Osteoblast (primary cell): ENCODE results near the gene MCOLN1. TPM values are rescaled to one million over a fixed set of nuclear protein-coding genes. Genes with fewer than 3 reads are reported as not detected.

Experiments
- DNase-seq: peaks from one replicate; pipeline ENCODE4 v3.0.0; 2011; ENCODE audit warnings: low spot score, mixed read lengths; ENCODE audit not compliant: insufficient read length; ENCODE audit errors: missing footprints
- H2AFZ ChIP-seq: 2 replicates; pipeline ENCODE4 v1.6.0; 2011; ENCODE audit warnings: mild to moderate bottlenecking, low read length
- H3K27ac ChIP-seq: 2 replicates; pipeline ENCODE4 v1.5.1; 2011; ENCODE audit warnings: mild to moderate bottlenecking, low read depth, low read length, moderate library complexity
- H3K27me3 ChIP-seq: 2 replicates; pipeline ENCODE4 v1.6.0; 2012; ENCODE audit warnings: mild to moderate bottlenecking, control low read depth, inconsistent platforms, low read length, moderate library complexity; ENCODE audit not compliant: insufficient read depth
- H3K36me3 ChIP-seq: 2 replicates; pipeline ENCODE4 v1.5.1; 2011; ENCODE audit warnings: mild to moderate bottlenecking, low read length, control low read depth, moderate library complexity; ENCODE audit not compliant: insufficient read depth
- H3K4me1 ChIP-seq: 2 replicates; pipeline ENCODE4 v1.5.1; 2011; ENCODE audit warnings: mild to moderate bottlenecking, low read length, control low read depth, moderate library complexity; ENCODE audit not compliant: insufficient read depth
- H3K4me2 ChIP-seq: 2 replicates; pipeline ENCODE4 v1.6.0; 2011; ENCODE audit warnings: mild to moderate bottlenecking, low read length; ENCODE audit not compliant: insufficient read depth
- H3K4me3 ChIP-seq: fragments of 200-600 bp; sonication (generic); 3 replicates; pipeline ENCODE4 v1.5.1; 2012; ENCODE audit warnings: mild to moderate bottlenecking, low read length, inconsistent platforms; ENCODE audit not compliant: insufficient read depth
- H3K79me2 ChIP-seq: 2 replicates; pipeline ENCODE4 v1.6.0; 2012; ENCODE audit warnings: mild to moderate bottlenecking, low read length, control low read depth, inconsistent platforms; ENCODE audit not compliant: insufficient read depth
- H3K9me3 ChIP-seq: 2 replicates; pipeline ENCODE4 v1.5.1; 2011; ENCODE audit warnings: low read depth, low read length, control low read depth
- H4K20me1 ChIP-seq: 2 replicates; pipeline ENCODE4 v1.6.0; 2012; ENCODE audit warnings: mild to moderate bottlenecking, low read length, control low read depth; ENCODE audit not compliant: insufficient read depth
- total RNA-seq: library from RNA; depleted of rRNA; stranded (reverse); fragments of >200 nt; gene quantifications from 2 replicates; pipeline ENCODE4 v1.2.3, GENCODE V29; 2012
- TF ChIP-seq, protein P1 (sequence below): IDR thresholded peaks from 2 replicates; pipeline ENCODE4 v1.5.1; 2011; ENCODE audit warnings: mild to moderate bottlenecking, low read depth, low read length, moderate library complexity; ENCODE audit errors: extremely low read depth

The MCOLN1 gene
- total RNA-seq, 1 donor = 16.6 TPM

DNA sequence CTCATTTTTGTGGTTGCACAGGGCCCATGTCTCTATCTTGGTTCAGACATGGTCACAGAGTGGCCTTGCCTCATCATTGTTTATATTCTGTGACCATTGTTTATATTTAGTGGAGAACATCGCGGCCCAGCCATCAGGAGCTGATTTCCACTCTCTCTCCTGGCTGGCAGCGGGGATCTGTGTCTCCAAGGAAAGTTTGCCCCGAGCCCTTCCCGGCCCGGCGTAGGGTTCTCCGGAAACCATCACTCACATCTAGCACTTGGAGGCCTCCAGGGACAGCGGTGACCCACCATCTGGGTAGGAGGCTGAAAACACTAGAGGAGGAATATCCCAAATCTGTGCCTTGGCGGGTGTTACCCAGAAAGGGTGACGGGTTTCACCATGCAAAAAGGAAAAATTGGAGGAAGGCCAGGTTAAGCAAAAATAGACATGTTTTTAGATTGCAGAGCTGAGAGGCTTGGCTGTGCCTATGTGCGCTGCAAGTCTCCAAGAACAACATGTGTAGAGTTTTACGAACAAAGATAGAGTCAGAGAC lies 7.2 kb upstream of the MCOLN1 start:
- peak overlapping the region; percentile 97 for H2AFZ ChIP-seq
- no peaks in the 10 kb centered on the region for H3K9me3 ChIP-seq
- H3K27ac ChIP-seq = no peak overlapping the region
- TF ChIP-seq, protein P1, sequence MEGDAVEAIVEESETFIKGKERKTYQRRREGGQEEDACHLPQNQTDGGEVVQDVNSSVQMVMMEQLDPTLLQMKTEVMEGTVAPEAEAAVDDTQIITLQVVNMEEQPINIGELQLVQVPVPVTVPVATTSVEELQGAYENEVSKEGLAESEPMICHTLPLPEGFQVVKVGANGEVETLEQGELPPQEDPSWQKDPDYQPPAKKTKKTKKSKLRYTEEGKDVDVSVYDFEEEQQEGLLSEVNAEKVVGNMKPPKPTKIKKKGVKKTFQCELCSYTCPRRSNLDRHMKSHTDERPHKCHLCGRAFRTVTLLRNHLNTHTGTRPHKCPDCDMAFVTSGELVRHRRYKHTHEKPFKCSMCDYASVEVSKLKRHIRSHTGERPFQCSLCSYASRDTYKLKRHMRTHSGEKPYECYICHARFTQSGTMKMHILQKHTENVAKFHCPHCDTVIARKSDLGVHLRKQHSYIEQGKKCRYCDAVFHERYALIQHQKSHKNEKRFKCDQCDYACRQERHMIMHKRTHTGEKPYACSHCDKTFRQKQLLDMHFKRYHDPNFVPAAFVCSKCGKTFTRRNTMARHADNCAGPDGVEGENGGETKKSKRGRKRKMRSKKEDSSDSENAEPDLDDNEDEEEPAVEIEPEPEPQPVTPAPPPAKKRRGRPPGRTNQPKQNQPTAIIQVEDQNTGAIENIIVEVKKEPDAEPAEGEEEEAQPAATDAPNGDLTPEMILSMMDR = no peak
- no peak for DNase-seq
- peaks cover 15% of the 10 kb centered on the region for H3K4me1 ChIP-seq
- peak overlapping the region; percentile 77 for H3K4me2 ChIP-seq
- H3K4me3 ChIP-seq = peak overlapping the region; percentile 70
- H3K79me2 ChIP-seq = peaks cover 7% of the 10 kb centered on the region
- no peaks in the 10 kb centered on the region for H4K20me1 ChIP-seq
- peaks cover 3% of the 10 kb centered on the region for H3K27me3 ChIP-seq
- peaks cover 4% of the 10 kb centered on the region for H3K36me3 ChIP-seq

DNA sequence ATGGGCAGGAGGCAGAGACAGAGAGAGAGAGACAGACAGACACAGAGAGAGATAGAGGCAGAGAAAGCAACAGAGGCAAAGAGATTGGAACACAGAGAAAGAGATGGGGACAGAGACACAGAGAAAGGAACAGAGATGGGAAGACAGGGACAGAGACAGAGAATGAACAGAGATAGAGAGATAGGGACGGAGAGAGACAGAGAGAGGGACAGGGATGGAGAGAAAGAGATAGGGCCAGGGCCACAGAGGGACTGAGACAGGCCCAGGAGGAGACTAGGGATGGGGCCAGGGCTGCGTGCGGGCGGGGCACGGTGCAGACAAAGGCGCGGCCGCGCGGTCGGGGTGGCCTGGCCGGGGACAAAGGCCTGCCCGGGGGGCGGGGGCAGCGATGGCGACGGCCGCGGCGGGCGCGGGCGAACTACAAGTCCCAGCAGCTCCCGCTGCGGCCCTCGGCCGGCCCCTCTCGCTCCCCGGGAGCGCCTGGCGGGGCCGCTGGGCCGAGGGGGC lies 6.7 kb upstream of the MCOLN1 start, which contains the start of gene ZNF358:
Gene ZNF358 (plus strand): TSS at position 459 of the 507 bp plus-strand sequence. CDS start 3,140 bp downstream, outside the sequence.
- Histone ChIP-seq H3K9me3 (no peaks in the 10 kb centered on the region), H3K4me1 (peaks cover 15% of the 10 kb centered on the region), H3K79me2 (peaks cover 7% of the 10 kb centered on the region), H3K27me3 (peaks cover 3% of the 10 kb centered on the region), H3K4me3 (peak within 1 kb of the TSS; percentile 75), H4K20me1 (no peaks in the 10 kb centered on the region), H3K36me3 (peaks cover 4% of the 10 kb centered on the region), H3K4me2 (peak within 1 kb of the TSS; percentile 97), H3K27ac (peak within 1 kb of the TSS; percentile 28), H2AFZ (peak within 1 kb of the TSS; percentile 97)
- TF ChIP-seq, protein P1 = no peak
- DNase-seq = peak; percentile 100

DNA sequence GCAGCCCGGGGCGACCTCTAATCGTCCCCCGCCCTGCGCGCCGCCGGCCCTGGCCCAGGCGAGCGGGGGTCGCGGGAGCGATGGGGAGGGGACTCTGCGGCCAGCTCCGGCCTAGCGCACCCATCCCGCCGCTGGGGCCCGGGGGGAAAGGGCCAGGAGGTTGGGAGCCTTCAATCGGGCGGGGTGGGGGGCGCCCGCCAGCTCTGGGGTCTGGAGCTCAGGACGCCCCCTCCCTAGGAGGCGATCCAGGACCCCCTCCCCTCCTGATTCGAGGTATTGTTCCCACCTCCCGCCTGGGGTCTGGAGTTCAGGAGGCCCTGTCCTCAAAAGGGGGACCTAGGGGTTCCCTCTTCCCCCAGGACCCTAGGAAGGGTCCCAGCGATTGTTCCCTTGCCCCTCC lies 6.1 kb upstream of the MCOLN1 start:
- Histone ChIP-seq H3K4me2 (peak overlapping the region; percentile 97), H4K20me1 (no peaks in the 10 kb centered on the region), H2AFZ (peak overlapping the region; percentile 31), H3K36me3 (peaks cover 4% of the 10 kb centered on the region), H3K4me3 (peak overlapping the region; percentile 75), H3K27me3 (peaks cover 3% of the 10 kb centered on the region), H3K9me3 (no peaks in the 10 kb centered on the region), H3K27ac (peak overlapping the region; percentile 28), H3K79me2 (peaks cover 7% of the 10 kb centered on the region), H3K4me1 (peaks cover 15% of the 10 kb centered on the region)
- TF ChIP-seq, protein P1 = no peak
- peak; percentile 93 for DNase-seq

DNA sequence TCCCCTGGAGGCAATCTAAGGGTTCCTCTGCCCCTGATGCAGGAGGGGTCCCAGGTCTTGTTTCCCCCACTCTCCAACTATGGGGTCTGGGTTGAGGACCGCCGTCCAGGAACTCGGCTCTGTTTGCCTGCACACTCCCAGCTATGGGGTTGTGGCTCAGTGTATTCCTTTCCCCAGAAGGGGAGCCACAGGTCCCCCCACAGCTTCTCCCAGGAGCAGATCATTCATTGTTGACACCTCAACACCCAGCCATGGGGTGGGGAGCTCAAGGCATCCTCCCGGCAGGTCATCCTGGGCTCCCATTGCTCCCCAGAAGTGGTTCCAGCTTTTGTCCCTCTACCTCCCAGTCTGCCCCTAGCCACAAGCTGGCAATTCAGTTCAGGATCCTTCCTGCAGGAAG lies 5.5 kb upstream of the MCOLN1 start:
- H3K27ac ChIP-seq = peak overlapping the region; percentile 28
- peak overlapping the region; percentile 97 for H3K4me2 ChIP-seq
- H3K27me3 ChIP-seq = peaks cover 3% of the 10 kb centered on the region
- peak overlapping the region; percentile 75 for H3K4me3 ChIP-seq
- H4K20me1 ChIP-seq = no peaks in the 10 kb centered on the region
- TF ChIP-seq, protein P1 = no peak
- peaks cover 4% of the 10 kb centered on the region for H3K36me3 ChIP-seq
- H3K79me2 ChIP-seq = peaks cover 7% of the 10 kb centered on the region
- peak; percentile 94 for DNase-seq
- peak overlapping the region; percentile 31 for H2AFZ ChIP-seq
- H3K4me1 ChIP-seq = peaks cover 18% of the 10 kb centered on the region
- H3K9me3 ChIP-seq = no peaks in the 10 kb centered on the region
